ENCODE measurements around the gene CCL16. TPM values are rescaled to one million over a fixed set of nuclear protein-coding genes. Genes with fewer than 3 reads are reported as not detected.
A peak's percentile ranks its signal among the peaks of the same experiment; 100 is the strongest.

The CCL16 gene
- polyA plus RNA-seq, 2 of the 4 experiments (the other 2 are of a cell fraction), result not detected

DNA sequence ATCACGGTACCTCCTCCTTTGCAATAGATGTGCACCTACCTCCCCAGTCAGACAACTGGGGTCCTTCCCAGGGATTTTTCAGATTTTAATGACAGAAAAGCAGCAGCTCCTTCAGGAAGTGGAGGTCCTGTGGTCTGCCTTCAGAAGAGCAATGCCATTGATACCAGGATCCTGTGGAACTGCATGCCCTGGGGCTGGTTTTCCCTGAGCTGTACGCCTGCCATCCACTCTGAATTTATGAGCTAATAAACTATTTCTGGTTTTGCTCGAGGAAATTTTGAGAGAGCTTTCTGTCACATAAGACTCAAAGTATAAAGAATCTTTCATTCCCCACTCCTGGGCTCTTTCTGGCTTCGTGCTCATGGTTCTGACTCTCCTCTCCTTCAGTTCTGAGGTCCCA lies 46.5 kb upstream of the CCL16 start:
- Histone ChIP-seq H3K4me1 (no peaks in the 10 kb centered on the region), H3K9me3 (peaks cover 9% of the 10 kb centered on the region; the same call in 2 of the 3 replicates), H3K4me2 (no peak overlapping the region), H3K27ac (no peak overlapping the region), H3K4me3 (no peak overlapping the region)
- FAIRE-seq (no peak), ATAC-seq (no peak), DNase-seq (ENCODE audit: low read depth in 1 of 2, low spot score in 1 of 2) (no peak)
- no peak for TF ChIP-seq NR3C1 (IDR thresholded peaks at IDR 0.05)
- no peak for TF ChIP-seq HOXB13 (CRISPR knock-in tag; IDR thresholded peaks at IDR 0.05; ENCODE audit: low read depth)
- TF ChIP-seq SMC3 (IDR thresholded peaks at IDR 0.05), result no peak
- no peak for TF ChIP-seq JUN (IDR thresholded peaks at IDR 0.05)
- no peak for TF ChIP-seq PHF8 (IDR thresholded peaks at IDR 0.05; ENCODE audit: borderline replicate concordance, low read depth)
- no peak for TF ChIP-seq BHLHE40 (IDR thresholded peaks at IDR 0.05; ENCODE audit: low read depth, low read length)
- no peak for TF ChIP-seq CHD4 (IDR thresholded peaks at IDR 0.05; ENCODE audit: borderline replicate concordance)
- TF ChIP-seq, protein P1, sequence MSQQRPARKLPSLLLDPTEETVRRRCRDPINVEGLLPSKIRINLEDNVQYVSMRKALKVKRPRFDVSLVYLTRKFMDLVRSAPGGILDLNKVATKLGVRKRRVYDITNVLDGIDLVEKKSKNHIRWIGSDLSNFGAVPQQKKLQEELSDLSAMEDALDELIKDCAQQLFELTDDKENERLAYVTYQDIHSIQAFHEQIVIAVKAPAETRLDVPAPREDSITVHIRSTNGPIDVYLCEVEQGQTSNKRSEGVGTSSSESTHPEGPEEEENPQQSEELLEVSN (IDR thresholded peaks at IDR 0.05; ENCODE audit: borderline replicate concordance, low read depth), result no peak
- no peak for TF ChIP-seq HDAC2 (IDR thresholded peaks at IDR 0.05)
- TF ChIP-seq RFX5 (IDR thresholded peaks at IDR 0.05), result no peak
- TF ChIP-seq, protein P2, sequence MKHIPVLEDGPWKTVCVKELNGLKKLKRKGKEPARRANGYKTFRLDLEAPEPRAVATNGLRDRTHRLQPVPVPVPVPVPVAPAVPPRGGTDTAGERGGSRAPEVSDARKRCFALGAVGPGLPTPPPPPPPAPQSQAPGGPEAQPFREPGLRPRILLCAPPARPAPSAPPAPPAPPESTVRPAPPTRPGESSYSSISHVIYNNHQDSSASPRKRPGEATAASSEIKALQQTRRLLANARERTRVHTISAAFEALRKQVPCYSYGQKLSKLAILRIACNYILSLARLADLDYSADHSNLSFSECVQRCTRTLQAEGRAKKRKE (CRISPR knock-in tag; IDR thresholded peaks at IDR 0.05; ENCODE audit: low read depth), result no peak
- WGBS (ENCODE audit: missing lambda C conversion rate), result 7% methylated on average over 4 of the region's 4 CpGs
- ChIA-PET POLR2A (no interaction called here), CTCF (interaction anchor here (0.8 to 1.4 kb wide), 2 partner anchors 45 to 122 kb away, joined by 3 to 4 read pairs; no protein-coding TSS in a partner anchor)

DNA sequence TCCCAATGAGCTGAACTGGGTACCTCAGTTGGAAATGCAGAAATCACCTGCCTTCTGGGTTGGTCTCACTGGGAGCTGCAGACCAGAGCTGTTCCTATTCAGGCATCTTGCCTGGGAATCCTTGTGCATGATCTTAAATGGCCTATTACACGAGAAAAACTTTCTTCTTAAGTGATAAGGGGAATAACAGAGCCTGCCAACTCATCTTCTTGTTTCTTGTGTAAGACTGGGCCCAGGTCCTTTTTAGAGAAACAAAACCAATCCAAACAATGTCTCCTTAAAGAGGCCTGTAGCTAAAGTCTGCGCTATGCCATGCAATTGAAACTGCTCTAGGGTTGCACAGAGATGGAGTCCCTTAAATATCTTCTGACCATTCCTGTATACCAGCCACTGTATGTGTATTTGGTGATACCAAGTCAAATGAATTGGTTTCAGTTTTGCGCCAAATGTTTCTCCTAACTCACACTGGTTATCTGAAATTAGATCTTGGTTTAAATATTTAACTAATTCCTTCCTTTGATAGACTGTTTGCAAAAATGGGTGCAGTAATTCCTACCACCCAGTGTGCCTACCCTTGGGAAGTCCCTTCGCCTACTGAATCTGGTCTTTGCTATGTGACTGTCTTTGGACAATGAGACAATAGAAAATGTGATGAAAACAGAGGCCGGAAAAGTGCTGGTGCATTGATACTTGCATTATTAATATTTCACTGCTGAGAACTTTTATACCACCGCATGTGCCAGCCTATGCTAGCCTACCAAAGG lies 43.0 kb upstream of the CCL16 start:
- ATAC-seq (no peak), FAIRE-seq (no peak), DNase-seq (ENCODE audit: low read depth in 1 of 2, low spot score in 1 of 2) (no peak)
- Histone ChIP-seq H3K4me2 (no peak overlapping the region), H3K27ac (no peak overlapping the region), H3K9me3 (peaks cover 11% of the 10 kb centered on the region; the same call in 2 of the 3 replicates), H3K4me3 (no peak overlapping the region), H3K4me1 (no peaks in the 10 kb centered on the region)
- TF ChIP-seq RFX5 (IDR thresholded peaks at IDR 0.05) (no peak), ZSCAN20 (CRISPR knock-in tag; IDR thresholded peaks at IDR 0.05) (no peak), MAZ (IDR thresholded peaks at IDR 0.05; ENCODE audit: borderline replicate concordance, low read depth, low read length) (no peak)
- ChIA-PET CTCF (no interaction called here), POLR2A (no interaction called here)
- 49% methylated on average over 6 of the region's 6 CpGs for WGBS (ENCODE audit: missing lambda C conversion rate)

DNA sequence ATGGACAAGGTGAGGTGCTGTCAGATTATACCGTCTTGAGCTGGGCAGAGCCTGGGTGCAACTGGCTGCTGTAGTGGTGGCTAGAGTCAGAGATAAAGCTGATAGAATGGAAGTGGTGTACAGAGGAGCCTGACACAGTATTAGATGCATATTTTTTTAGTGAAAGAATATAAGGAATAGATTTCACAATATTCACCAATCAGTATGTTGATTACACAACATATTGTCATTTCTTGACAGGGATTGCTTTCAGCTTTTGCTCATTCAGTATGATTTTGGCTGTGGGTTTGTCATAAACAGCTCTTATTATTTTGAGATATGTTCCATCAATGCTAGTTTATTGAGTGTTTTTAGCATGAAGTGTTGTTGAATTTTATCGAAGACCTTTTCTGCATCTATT lies 38.1 kb upstream of the CCL16 start:
- no peak for TF ChIP-seq ESRRA (IDR thresholded peaks at IDR 0.05; ENCODE audit: borderline replicate concordance, low read length)
- TF ChIP-seq CHD2 (IDR thresholded peaks at IDR 0.05; ENCODE audit: low read length, partially characterized antibody), result no peak
- TF ChIP-seq, protein P3, sequence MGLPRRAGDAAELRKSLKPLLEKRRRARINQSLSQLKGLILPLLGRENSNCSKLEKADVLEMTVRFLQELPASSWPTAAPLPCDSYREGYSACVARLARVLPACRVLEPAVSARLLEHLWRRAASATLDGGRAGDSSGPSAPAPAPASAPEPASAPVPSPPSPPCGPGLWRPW (IDR thresholded peaks at IDR 0.05), result no peak
- TF ChIP-seq, protein P4, sequence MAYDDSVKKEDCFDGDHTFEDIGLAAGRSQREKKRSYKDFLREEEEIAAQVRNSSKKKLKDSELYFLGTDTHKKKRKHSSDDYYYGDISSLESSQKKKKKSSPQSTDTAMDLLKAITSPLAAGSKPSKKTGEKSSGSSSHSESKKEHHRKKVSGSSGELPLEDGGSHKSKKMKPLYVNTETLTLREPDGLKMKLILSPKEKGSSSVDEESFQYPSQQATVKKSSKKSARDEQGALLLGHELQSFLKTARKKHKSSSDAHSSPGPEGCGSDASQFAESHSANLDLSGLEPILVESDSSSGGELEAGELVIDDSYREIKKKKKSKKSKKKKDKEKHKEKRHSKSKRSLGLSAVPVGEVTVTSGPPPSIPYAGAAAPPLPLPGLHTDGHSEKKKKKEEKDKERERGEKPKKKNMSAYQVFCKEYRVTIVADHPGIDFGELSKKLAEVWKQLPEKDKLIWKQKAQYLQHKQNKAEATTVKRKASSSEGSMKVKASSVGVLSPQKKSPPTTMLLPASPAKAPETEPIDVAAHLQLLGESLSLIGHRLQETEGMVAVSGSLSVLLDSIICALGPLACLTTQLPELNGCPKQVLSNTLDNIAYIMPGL (CRISPR knock-in tag; IDR thresholded peaks at IDR 0.05; ENCODE audit: borderline replicate concordance), result no peak
- no peak for TF ChIP-seq CBX2 (IDR thresholded peaks at IDR 0.05; ENCODE audit: borderline replicate concordance, low read depth)
- no peak for TF ChIP-seq MYC (IDR thresholded peaks at IDR 0.05; ENCODE audit: borderline replicate concordance, low read length)
- no peak for TF ChIP-seq RCOR1 (IDR thresholded peaks at IDR 0.05; ENCODE audit: low read depth, low read length)
- no peak for TF ChIP-seq CHD4 (IDR thresholded peaks at IDR 0.05; ENCODE audit: borderline replicate concordance)
- TF ChIP-seq BHLHE40 (IDR thresholded peaks at IDR 0.05; ENCODE audit: low read depth, low read length), result no peak
- TF ChIP-seq SREBF2 (IDR thresholded peaks at IDR 0.05), result no peak
- no peak for TF ChIP-seq NR3C1 (IDR thresholded peaks at IDR 0.05)
- no peak for TF ChIP-seq KDM1A (IDR thresholded peaks at IDR 0.05; ENCODE audit: low read depth)
- no peak for TF ChIP-seq FOSB (CRISPR knock-in tag; IDR thresholded peaks at IDR 0.05)
- TF ChIP-seq, protein P5, sequence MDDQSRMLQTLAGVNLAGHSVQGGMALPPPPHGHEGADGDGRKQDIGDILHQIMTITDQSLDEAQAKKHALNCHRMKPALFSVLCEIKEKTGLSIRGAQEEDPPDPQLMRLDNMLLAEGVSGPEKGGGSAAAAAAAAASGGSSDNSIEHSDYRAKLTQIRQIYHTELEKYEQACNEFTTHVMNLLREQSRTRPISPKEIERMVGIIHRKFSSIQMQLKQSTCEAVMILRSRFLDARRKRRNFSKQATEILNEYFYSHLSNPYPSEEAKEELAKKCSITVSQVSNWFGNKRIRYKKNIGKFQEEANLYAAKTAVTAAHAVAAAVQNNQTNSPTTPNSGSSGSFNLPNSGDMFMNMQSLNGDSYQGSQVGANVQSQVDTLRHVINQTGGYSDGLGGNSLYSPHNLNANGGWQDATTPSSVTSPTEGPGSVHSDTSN (IDR thresholded peaks at IDR 0.05), result no peak
- no peak for TF ChIP-seq PHF8 (IDR thresholded peaks at IDR 0.05; ENCODE audit: borderline replicate concordance, low read depth)
- TF ChIP-seq EHF (CRISPR knock-in tag; IDR thresholded peaks at IDR 0.05), result no peak
- no peak for TF ChIP-seq HOXA7 (CRISPR knock-in tag; IDR thresholded peaks at IDR 0.05)
- TF ChIP-seq, protein P2 (CRISPR knock-in tag; IDR thresholded peaks at IDR 0.05; ENCODE audit: low read depth), result no peak
- no peak for TF ChIP-seq TP53 (CRISPR knock-in tag; IDR thresholded peaks at IDR 0.05)
- TF ChIP-seq JUNB (IDR thresholded peaks at IDR 0.05), result no peak
- CTCF ChIA-PET, result interaction anchor here (1.1 to 2.6 kb wide), 4 partner anchors 9 to 129 kb away, joined by 3 to 9 read pairs (median 4); no protein-coding TSS in a partner anchor
- ATAC-seq, result peak in 1 of 2 experiments; percentile 39; a peak in 1 of 6 replicates
- Histone ChIP-seq H3K9me3 (peaks cover 11% of the 10 kb centered on the region; the same call in 2 of the 3 replicates), H3K4me1 (no peaks in the 10 kb centered on the region), H3K27ac (no peak overlapping the region), H3K4me2 (no peak overlapping the region), H3K4me3 (no peak overlapping the region)
- 16% methylated on average over 2 of the region's 2 CpGs for WGBS (ENCODE audit: missing lambda C conversion rate)
- no peak for FAIRE-seq
- POLR2A ChIA-PET, result interaction anchor here (0.7 kb wide), 1 partner anchor 26 kb away, joined by 3 read pairs; no protein-coding TSS in a partner anchor
- DNase-seq (ENCODE audit: low read depth in 1 of 2, low spot score in 1 of 2), result no peak

All from A549 (cell line).